ENCODE results near the gene TEX2.

GRCh38 chr17:64250233-64250835 is 12.7 kb downstream of the TEX2 start:
- TF ChIP-seq POLR2A (IDR thresholded peaks at IDR 0.05; ENCODE audit: low read depth, low read length) = no peak
- no peak for TF ChIP-seq CTCF (IDR thresholded peaks at IDR 0.05; ENCODE audit: extremely low read depth in 1 of 2, insufficient read depth in 1 of 2, low read depth in 1 of 2, low read length in 2 of 2)

All from endothelial cell of umbilical vein (primary cell).